ENCODE data around the gene GCSAML. TPM values are rescaled to one million over a fixed set of nuclear protein-coding genes. Genes with fewer than 3 reads are reported as not detected.

GCSAML gene
- total RNA-seq, 1 donor from 2014 or later: 2.7 TPM

DNA sequence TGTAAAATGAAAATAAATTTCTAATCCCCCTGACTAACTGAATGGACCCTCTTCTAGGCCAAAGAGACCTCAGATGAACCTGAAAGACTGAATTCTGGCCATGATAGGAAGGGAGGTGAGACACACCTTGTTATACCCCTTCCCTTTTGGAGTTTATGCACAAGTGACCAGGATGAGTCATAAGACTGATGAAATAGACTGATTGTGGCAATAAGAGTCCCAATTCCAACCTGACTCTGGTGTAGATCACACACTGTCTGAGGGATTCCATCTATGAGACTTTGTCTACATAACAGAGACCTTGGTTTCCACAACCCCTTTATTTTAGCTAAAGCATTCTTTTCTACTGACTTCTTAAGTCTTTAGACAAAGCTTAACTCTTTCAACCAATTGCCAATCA is 25.7 kb downstream of the GCSAML start:
- H3K36me3 ChIP-seq: no peaks in the 10 kb centered on the region
- H3K4me1 ChIP-seq: no peaks in the 10 kb centered on the region
- DNase-seq (no peak), ATAC-seq (no peak)
- TF ChIP-seq, protein P1, sequence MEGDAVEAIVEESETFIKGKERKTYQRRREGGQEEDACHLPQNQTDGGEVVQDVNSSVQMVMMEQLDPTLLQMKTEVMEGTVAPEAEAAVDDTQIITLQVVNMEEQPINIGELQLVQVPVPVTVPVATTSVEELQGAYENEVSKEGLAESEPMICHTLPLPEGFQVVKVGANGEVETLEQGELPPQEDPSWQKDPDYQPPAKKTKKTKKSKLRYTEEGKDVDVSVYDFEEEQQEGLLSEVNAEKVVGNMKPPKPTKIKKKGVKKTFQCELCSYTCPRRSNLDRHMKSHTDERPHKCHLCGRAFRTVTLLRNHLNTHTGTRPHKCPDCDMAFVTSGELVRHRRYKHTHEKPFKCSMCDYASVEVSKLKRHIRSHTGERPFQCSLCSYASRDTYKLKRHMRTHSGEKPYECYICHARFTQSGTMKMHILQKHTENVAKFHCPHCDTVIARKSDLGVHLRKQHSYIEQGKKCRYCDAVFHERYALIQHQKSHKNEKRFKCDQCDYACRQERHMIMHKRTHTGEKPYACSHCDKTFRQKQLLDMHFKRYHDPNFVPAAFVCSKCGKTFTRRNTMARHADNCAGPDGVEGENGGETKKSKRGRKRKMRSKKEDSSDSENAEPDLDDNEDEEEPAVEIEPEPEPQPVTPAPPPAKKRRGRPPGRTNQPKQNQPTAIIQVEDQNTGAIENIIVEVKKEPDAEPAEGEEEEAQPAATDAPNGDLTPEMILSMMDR (IDR thresholded peaks at IDR 0.05): no peak
- H3K27ac ChIP-seq: no peak overlapping the region
- intact Hi-C loops (cut with DNase I): no loop called here
- H3K4me3 ChIP-seq: no peak overlapping the region
- H3K27me3 ChIP-seq: no peaks in the 10 kb centered on the region
- H3K9me3 ChIP-seq: no peaks in the 10 kb centered on the region

DNA sequence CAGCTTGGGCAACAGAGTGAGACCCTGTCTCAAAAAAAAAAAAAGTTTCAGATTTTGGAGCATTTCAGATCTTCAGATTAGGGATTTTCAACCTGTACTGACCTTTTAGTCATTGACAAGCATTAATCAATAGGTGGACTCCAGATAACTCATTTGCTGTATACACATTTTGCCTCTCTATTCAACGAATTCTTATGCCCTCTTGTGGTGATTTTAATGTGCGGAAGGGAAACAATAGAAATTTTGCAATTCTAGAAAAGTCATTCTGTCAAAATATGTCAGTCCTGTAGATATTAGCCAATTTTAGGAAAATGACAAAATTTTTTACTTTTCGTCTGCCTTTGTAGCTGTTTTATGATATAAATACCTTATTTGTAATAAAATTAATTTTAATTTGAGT is 27.6 kb downstream of the GCSAML start:
- DNase-seq: no peak
- Histone ChIP-seq H3K4me1 (no peaks in the 10 kb centered on the region), H3K9me3 (no peaks in the 10 kb centered on the region), H3K27me3 (no peaks in the 10 kb centered on the region), H3K27ac (no peak overlapping the region), H3K4me3 (no peak overlapping the region), H3K36me3 (no peaks in the 10 kb centered on the region)
- TF ChIP-seq, protein P1 (IDR thresholded peaks at IDR 0.05): peak; percentile 32
- intact Hi-C loops (cut with DNase I): no loop called here
- ATAC-seq: no peak

DNA sequence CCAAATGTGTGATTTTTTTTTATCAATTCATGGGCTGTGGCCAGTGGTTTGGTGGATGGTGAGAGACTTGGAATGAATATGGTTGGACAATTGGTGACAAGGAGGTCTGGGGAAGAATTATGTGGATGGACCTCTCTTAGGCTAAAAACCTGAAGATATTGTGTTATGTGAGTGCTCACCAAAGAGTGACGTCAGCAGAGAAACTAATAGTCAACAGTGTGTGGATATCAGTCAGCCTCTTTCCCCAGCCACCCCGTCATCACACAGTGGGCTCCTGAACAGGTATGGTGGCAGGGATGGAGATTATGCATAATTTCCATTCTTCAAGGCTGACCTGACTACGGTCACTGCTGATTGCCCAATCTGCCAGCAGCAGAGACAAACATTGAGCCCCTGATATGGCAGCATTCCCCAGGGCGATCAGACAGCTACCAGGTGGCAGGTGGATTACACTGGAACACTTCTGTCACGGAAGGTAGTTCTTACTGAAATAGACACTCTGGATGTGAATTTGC is 30.1 kb downstream of the GCSAML start:
- TF ChIP-seq, protein P1 (IDR thresholded peaks at IDR 0.05): no peak

DNA sequence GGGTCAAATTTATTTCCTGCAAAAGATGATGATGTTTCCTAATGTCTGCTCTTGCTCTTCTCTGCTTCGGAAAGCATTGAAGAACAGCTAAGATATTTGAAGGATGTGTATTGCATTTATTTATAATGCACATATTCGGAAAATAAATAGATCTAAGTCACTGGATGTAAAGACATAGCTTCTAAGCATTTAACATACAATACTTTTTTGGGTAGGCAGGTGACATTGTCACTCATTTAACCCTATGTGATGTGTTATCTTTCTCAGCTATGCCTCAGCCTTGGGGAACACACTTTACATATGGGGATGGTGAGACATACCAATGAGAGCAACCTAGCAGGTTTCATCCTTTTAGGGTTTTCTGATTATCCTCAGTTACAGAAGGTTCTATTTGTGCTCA is 39.1 kb downstream of the GCSAML start, which contains the start of gene OR2G2:
TSS of gene OR2G2 (plus strand) at position 301 of the 400 bp plus-strand sequence. CDS start at position 301, 0 bp downstream.
- H3K4me3 ChIP-seq: no peak within 1 kb of the TSS
- TF ChIP-seq, protein P1 (IDR thresholded peaks at IDR 0.05): no peak
- H3K36me3 ChIP-seq: no peaks in the 10 kb centered on the region
- intact Hi-C loops (cut with DNase I): no loop called here
- H3K4me1 ChIP-seq: no peaks in the 10 kb centered on the region
- H3K9me3 ChIP-seq: no peaks in the 10 kb centered on the region
- no peak for DNase-seq
- ATAC-seq: no peak
- no peak within 1 kb of the TSS for H3K27ac ChIP-seq
- H3K27me3 ChIP-seq: no peaks in the 10 kb centered on the region

More for the DNA sequence above, 30.1 kb downstream of the GCSAML start:
- H3K36me3 ChIP-seq: no peaks in the 10 kb centered on the region
- H3K27ac ChIP-seq: no peak overlapping the region
- H3K9me3 ChIP-seq: no peaks in the 10 kb centered on the region
- ATAC-seq (no peak), DNase-seq (no peak)
- no peaks in the 10 kb centered on the region for H3K4me1 ChIP-seq
- no peaks in the 10 kb centered on the region for H3K27me3 ChIP-seq
- H3K4me3 ChIP-seq: no peak overlapping the region
- intact Hi-C loops (cut with DNase I): no loop called here

DNA sequence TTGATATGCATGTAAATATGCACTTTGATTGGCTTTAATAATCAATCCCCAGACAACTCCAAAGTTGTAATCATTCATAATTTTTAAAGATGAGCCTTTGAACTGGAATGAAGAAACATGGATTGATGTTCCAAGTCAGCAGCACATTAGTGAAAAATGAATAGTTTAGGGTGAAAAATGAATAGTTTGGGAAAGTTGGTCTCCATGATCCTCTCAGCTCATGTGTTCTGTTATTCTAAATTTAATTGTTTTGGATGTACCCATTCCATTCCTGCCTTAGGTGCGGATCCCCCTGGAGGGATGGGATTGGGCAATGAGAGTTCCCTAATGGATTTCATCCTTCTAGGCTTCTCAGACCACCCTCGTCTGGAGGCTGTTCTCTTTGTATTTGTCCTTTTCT is 56.4 kb downstream of the GCSAML start, which contains the start of gene OR2G3:
TSS of gene OR2G3 (plus strand) at position 301 of the 400 bp plus-strand sequence. CDS start at position 301, 0 bp downstream.
- TF ChIP-seq, protein P1 (IDR thresholded peaks at IDR 0.05): no peak
- no peak within 1 kb of the TSS for H3K4me3 ChIP-seq
- no peak for ATAC-seq
- no peaks in the 10 kb centered on the region for H3K9me3 ChIP-seq
- DNase-seq: no peak
- no peak within 1 kb of the TSS for H3K27ac ChIP-seq
- H3K27me3 ChIP-seq: no peaks in the 10 kb centered on the region
- intact Hi-C loops (cut with DNase I): no loop called here
- no peaks in the 10 kb centered on the region for H3K4me1 ChIP-seq
- no peaks in the 10 kb centered on the region for H3K36me3 ChIP-seq

DNA sequence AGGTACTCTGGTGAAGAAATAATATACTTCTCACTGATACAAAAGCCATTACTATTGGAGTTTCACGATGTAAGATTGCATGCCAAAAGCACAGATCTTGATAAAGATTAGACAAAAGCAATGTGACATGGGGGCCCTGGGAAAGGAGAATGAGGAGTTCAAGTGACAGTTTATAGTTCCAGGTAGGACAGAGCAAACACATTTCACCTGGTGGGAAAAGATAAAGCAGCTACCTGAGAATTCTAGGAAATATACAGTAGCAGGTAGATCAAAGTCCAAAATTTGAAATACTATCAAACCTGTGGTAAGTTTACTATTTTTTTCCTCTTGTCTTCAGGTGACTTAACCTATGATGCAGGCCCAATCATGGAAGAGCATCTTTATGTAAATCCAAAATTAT is 64.5 kb downstream of the GCSAML start:
- ATAC-seq: no peak
- H3K4me1 ChIP-seq: no peaks in the 10 kb centered on the region

More for the DNA sequence above, 64.5 kb downstream of the GCSAML start:
- Histone ChIP-seq H3K27ac (no peak overlapping the region), H3K9me3 (no peaks in the 10 kb centered on the region), H3K4me3 (no peak overlapping the region), H3K27me3 (no peaks in the 10 kb centered on the region), H3K36me3 (no peaks in the 10 kb centered on the region)
- intact Hi-C loops (cut with DNase I): no loop called here
- TF ChIP-seq, protein P1 (IDR thresholded peaks at IDR 0.05): no peak
- DNase-seq: no peak
